Stimulated activated naive CD8-positive, alpha-beta T cell treated with anti-CD3 and anti-CD28 coated beads, Interleukin-15, amount 100 ng/mL, for 72 hours (primary cell): ENCODE data around the gene FOXK2.
"Not testable (repeated sequence)": the region's sequence is repeated elsewhere in the genome, so short reads cannot be mapped to it uniquely, and the experiment has no call there.

ENCODE experiments used
- ATAC-seq: fragments of 150-1000 bp; cut with Tn5 transposase; 2 replicates; pipeline ENCODE4 v1.10.0; 2021; ENCODE audit warnings: mild to moderate bottlenecking, moderate library complexity
- DNase-seq, 2 donors: peaks; one replicate each; pipeline ENCODE4 v3.0.0; 2021 to 2022
- H3K27ac Mint-ChIP-seq, 2 donors: one replicate each; pipeline ENCODE4 v1.8.0; 2022; ENCODE audit warnings: mild to moderate bottlenecking in 2 of 2, mixed read lengths in 2 of 2, moderate library complexity in 2 of 2
- H3K27me3 Mint-ChIP-seq: one replicate; pipeline ENCODE4 v1.8.0; 2022; ENCODE audit warnings: mixed read lengths
- H3K4me1 Mint-ChIP-seq: one replicate; pipeline ENCODE4 v1.8.0; 2022; ENCODE audit warnings: mild to moderate bottlenecking, mixed read lengths
- H3K4me3 Mint-ChIP-seq, 2 donors: one replicate each; pipeline ENCODE4 v1.8.0; 2022; ENCODE audit warnings: mild to moderate bottlenecking in 2 of 2, mixed read lengths in 2 of 2, moderate library complexity in 1 of 2
- H3K9me3 Mint-ChIP-seq, 2 donors: one replicate each; pipeline ENCODE4 v1.8.0; 2022; ENCODE audit warnings: mixed read lengths in 2 of 2

FOXK2 gene

GRCh38 chr17:82507631-82508175 lies 11.8 kb upstream of the FOXK2 start:
- Mint-ChIP-seq H3K4me1 (peaks cover 14% of the 10 kb centered on the region), H3K9me3 (no peaks in the 10 kb centered on the region), H3K27ac (peak overlapping the region in 1 of 2 donors; percentile 36), H3K27me3 (no peaks in the 10 kb centered on the region), H3K4me3 (no peak overlapping the region)
- DNase-seq (no peak), ATAC-seq (no peak)

DNA sequence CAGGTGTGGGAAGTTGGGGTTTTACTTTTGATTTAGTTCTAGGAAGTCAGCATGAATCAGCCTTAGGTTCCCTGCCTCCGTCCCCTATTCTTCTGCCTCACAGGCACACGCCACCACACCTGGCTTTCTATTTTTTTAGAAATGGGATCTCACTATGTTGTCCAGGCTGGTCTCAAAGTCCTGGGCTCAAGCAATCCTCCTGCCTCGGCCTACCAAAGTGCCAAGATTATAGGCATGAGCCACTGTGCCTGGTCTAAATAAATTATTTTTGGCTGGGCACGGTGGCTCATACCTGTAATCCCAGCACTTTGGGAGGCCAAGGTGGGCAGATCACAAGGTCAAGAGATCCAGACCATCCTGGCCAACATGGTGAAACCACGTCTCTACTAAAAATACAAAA lies 7.9 kb upstream of the FOXK2 start:
- not testable (repeated sequence) for DNase-seq, H3K9me3 Mint-ChIP-seq, ATAC-seq, H3K4me3 Mint-ChIP-seq, H3K27ac Mint-ChIP-seq, H3K4me1 Mint-ChIP-seq, H3K27me3 Mint-ChIP-seq

GRCh38 chr17:82513864-82514263 lies 5.7 kb upstream of the FOXK2 start:
- H3K4me3 Mint-ChIP-seq, DNase-seq, H3K4me1 Mint-ChIP-seq, H3K27ac Mint-ChIP-seq, ATAC-seq, H3K9me3 Mint-ChIP-seq, H3K27me3 Mint-ChIP-seq: not testable (repeated sequence)

DNA sequence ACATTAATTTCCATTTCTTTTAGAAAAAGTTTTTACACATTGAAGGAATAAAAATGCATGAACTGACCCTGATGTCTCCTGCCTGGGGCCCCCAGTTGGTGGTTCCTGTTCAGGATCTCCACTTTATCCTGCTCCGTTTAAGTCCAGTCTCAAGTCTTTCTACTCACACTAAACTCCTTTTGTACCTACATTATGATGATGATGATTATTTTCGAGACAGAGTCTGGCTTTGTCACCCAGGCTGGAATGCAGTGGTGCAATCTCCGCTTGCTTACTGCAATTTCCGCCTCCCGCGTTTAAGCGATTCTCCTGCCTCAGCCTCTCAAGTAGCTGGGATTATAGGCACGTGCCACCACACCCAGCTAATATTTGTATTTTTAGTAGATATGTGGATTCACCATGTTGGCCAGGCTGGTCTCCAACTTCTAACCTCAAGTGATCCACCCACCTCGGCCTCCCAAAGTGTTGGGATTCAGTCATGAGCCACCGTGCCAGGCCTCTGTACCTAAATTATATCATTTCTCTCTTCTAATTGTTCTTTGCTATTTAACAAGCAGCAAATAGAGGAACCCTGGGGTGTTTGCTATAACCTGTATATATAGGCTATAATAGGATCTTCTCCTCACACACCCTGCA lies 2.2 kb upstream of the FOXK2 start:
- Mint-ChIP-seq H3K27ac (no peak overlapping the region), H3K27me3 (no peaks in the 10 kb centered on the region), H3K9me3 (no peaks in the 10 kb centered on the region), H3K4me3 (no peak overlapping the region), H3K4me1 (peaks cover 16% of the 10 kb centered on the region)
- no peak for ATAC-seq
- no peak for DNase-seq

- Mint-ChIP-seq H3K27ac (peak overlapping the region; percentile 81 to 91), H3K9me3 (no peaks in the 10 kb centered on the region), H3K4me1 (peaks cover 36% of the 10 kb centered on the region), H3K27me3 (no peaks in the 10 kb centered on the region), H3K4me3 (peak overlapping the region; percentile 82 to 89)
- peak; percentile 33 for ATAC-seq
- peak; percentile 48 to 52 for DNase-seq
These were observed 705 bp downstream of the FOXK2 start for GRCh38 chr17:82519971-82520903.

DNA sequence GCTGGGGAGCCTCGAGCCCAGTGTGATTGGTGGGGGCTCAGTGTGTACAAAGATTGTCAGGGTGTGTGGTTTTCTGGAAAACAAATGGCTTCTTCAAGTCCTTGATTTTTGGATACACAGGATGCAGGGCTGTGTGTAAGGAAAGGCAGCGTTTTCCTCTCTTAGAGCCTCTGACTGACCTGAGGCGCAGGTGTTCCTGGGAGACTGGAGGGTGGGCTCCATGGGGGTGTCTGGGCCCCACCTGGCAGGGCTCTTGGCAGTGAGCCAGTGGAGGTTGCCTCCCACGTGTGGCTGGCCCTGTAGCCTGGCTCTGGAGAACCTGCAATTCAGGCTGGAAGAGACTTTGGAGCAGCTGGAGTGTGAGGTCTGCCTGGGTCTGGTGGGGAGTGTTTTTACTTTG lies 5.0 kb downstream of the FOXK2 start:
- ATAC-seq = no peak
- Mint-ChIP-seq H3K27ac (no peak overlapping the region), H3K4me1 (peaks cover 70% of the 10 kb centered on the region), H3K9me3 (no peaks in the 10 kb centered on the region), H3K4me3 (peak overlapping the region in 1 of 2 donors; percentile 36), H3K27me3 (no peaks in the 10 kb centered on the region)
- DNase-seq = no peak

- no peak for ATAC-seq
- Mint-ChIP-seq H3K9me3 (no peaks in the 10 kb centered on the region), H3K27ac (no peak overlapping the region), H3K27me3 (no peaks in the 10 kb centered on the region), H3K4me3 (no peak overlapping the region), H3K4me1 (peaks cover 80% of the 10 kb centered on the region)
- DNase-seq = no peak
These were observed 6.2 kb downstream of the FOXK2 start for GRCh38 chr17:82525712-82526111.

DNA sequence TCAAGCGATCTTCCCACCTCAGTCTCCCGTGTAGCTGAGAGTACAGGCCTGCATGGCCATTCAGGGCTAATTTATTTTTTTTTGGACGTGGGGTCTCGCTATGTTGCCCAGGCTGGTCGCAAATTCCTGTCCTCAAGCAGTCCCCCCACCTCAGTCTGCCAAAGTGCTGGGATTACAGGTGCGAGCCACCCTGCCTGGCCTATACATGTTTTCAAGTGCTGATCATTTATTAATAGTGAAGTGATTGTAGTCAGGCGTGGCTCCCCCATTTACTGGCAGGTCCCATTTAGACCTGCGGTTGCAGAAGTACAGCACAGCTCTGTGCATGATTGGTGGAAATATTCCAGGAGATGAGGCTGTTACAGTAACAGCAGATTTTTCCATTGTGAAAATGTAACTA lies 8.4 kb downstream of the FOXK2 start:
- Mint-ChIP-seq H3K4me1 (peaks cover 69% of the 10 kb centered on the region), H3K27ac (peak overlapping the region in 1 of 2 donors; percentile 60), H3K27me3 (no peaks in the 10 kb centered on the region), H3K4me3 (no peak overlapping the region), H3K9me3 (no peaks in the 10 kb centered on the region)
- ATAC-seq (no peak), DNase-seq (no peak)

GRCh38 chr17:82528484-82529265 lies 9.1 kb downstream of the FOXK2 start:
- DNase-seq = peak in 1 of 2 donors; percentile 25
- H3K9me3 Mint-ChIP-seq = no peaks in the 10 kb centered on the region
- peak overlapping the region in 1 of 2 donors; percentile 59 for H3K27ac Mint-ChIP-seq
- peak overlapping the region; percentile 11 to 21 for H3K4me3 Mint-ChIP-seq
- H3K4me1 Mint-ChIP-seq = peaks cover 68% of the 10 kb centered on the region
- H3K27me3 Mint-ChIP-seq = no peaks in the 10 kb centered on the region
- peak; percentile 75 for ATAC-seq

- Mint-ChIP-seq H3K4me1 (peaks cover 69% of the 10 kb centered on the region), H3K4me3 (peak overlapping the region in 1 of 2 donors; percentile 41), H3K9me3 (no peaks in the 10 kb centered on the region), H3K27me3 (no peaks in the 10 kb centered on the region), H3K27ac (peak overlapping the region in 1 of 2 donors; percentile 44)
- DNase-seq = no peak
- no peak for ATAC-seq
These were observed 10.4 kb downstream of the FOXK2 start for GRCh38 chr17:82529914-82530300.

- peak; percentile 39 for ATAC-seq
These were observed 11.9 kb downstream of the FOXK2 start for GRCh38 chr17:82531431-82531881.

DNA sequence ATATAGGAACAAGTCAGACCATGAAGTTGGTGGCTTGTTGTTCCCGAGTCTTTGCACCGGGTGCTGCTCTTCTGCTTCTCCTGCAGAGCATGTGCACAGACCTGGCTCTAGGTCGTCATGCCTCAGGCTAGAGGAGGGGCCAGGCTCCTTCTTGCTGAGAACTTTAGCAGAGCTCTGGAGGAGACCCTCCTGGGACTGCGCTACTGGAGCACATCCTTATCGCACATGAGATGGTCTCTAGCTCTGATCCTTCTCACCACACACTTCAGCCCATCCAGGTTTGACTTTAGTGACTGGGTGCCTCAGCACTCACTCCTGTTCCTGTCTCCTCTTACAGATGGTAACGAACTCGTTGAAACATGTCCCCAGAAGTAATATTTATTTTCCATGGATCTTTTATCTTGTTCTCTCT lies 14.9 kb downstream of the FOXK2 start:
- Mint-ChIP-seq H3K27ac (peak overlapping the region; percentile 7 to 87), H3K27me3 (no peaks in the 10 kb centered on the region), H3K9me3 (no peaks in the 10 kb centered on the region), H3K4me1 (peaks cover 68% of the 10 kb centered on the region), H3K4me3 (no peak overlapping the region)
- ATAC-seq (no peak), DNase-seq (no peak)

More at GRCh38 chr17:82531431-82531881, 11.9 kb downstream of the FOXK2 start:
- Mint-ChIP-seq H3K4me3 (peak overlapping the region; percentile 38 to 45), H3K27me3 (no peaks in the 10 kb centered on the region), H3K27ac (no peak overlapping the region), H3K9me3 (no peaks in the 10 kb centered on the region), H3K4me1 (peaks cover 74% of the 10 kb centered on the region)
- DNase-seq = no peak

- Mint-ChIP-seq H3K27ac (peak overlapping the region; percentile 73 to 91), H3K4me1 (peaks cover 58% of the 10 kb centered on the region), H3K9me3 (no peaks in the 10 kb centered on the region), H3K27me3 (no peaks in the 10 kb centered on the region), H3K4me3 (peak overlapping the region in 1 of 2 donors; percentile 50)
- ATAC-seq (no peak), DNase-seq (no peak)
These were observed 17.1 kb downstream of the FOXK2 start for GRCh38 chr17:82536512-82537201.

DNA sequence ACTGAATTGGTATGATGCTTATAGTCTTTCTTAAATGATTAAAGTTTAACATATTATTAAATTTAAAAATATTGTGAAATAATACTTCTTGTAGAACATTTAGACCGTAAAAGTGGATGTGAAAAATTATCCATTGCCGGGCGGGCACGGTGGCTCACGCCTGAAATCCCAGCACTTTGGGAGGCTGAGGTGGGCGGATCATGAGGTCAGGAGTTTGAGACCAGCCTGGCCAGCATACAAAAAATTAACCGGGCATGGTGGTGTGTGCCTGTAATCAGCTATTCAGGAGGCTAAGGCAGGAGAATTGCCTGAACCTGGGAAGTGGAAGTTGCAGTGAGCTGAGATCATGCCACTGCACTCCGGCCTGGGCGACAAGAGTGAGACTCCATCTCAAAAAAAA lies 17.7 kb downstream of the FOXK2 start:
- not testable (repeated sequence) for ATAC-seq, DNase-seq, H3K4me3 Mint-ChIP-seq, H3K27me3 Mint-ChIP-seq, H3K9me3 Mint-ChIP-seq
- H3K27ac Mint-ChIP-seq = peak overlapping the region in 1 of 2 donors; percentile 54
- peaks cover 58% of the 10 kb centered on the region for H3K4me1 Mint-ChIP-seq

DNA sequence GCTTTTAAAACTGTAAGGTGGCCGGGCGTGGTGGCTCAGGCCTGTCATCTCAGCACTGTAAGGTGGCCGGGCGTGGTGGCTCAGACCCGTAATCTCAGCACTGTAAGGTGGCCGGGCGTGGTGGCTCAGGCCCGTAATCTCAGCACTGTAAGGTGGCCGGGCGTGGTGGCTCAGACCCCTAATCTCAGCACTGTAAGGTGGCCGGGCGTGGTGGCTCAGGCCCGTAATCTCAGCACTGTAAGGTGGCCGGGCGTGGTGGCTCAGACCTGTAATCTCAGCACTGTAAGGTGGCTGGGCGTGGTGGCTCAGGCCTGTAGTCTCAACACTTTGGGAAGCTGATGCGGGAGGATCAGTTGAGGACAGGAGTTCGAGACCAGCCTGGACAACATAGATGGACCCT lies 19.5 kb downstream of the FOXK2 start:
- H3K9me3 Mint-ChIP-seq, H3K27me3 Mint-ChIP-seq, ATAC-seq, H3K27ac Mint-ChIP-seq, DNase-seq, H3K4me3 Mint-ChIP-seq: not testable (repeated sequence)
- H3K4me1 Mint-ChIP-seq = peaks cover 66% of the 10 kb centered on the region
